ENCODE measurements around the gene MPZL2.
"Not testable (repeated sequence)": the region's sequence is repeated elsewhere in the genome, so short reads cannot be mapped to it uniquely, and the experiment has no call there.

Gene MPZL2

DNA sequence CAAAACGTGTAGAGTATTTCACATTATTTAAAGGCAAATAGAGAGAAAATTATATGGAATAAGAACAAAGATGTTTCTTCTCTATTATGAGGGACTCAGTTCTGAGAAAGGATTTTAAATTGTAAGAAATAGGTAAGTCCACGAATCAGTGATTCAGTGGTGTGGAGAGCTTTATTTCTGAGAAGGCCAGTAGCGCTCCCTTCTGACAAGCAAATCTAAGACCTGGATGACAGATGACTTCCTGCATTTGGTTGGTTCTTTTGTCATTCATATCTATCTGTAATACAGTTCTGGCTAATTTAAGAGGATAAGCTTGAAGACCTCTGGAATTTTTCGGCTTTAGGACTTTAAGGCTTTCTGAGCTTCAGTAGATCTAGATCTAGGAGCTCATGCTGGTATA is 47.4 kb upstream of the MPZL2 start:
- H2AFZ ChIP-seq (ENCODE audit: low read depth, low read length): no peak overlapping the region
- H3K36me3 ChIP-seq (ENCODE audit: insufficient read depth, low read length): peaks cover 84% of the 10 kb centered on the region
- peaks cover 96% of the 10 kb centered on the region for H3K4me1 ChIP-seq (ENCODE audit: insufficient read depth, low read length)
- H3K9me3 ChIP-seq (ENCODE audit: insufficient read depth, low read length, severe bottlenecking): no peaks in the 10 kb centered on the region
- no peaks in the 10 kb centered on the region for H3K27me3 ChIP-seq (ENCODE audit: insufficient read depth, low read length, poor library complexity)
- H3K79me2 ChIP-seq (ENCODE audit: insufficient read depth, low read length): peaks cover 77% of the 10 kb centered on the region
- no peaks in the 10 kb centered on the region for H4K20me1 ChIP-seq (ENCODE audit: insufficient read depth, low read length)
- H3K4me2 ChIP-seq (ENCODE audit: insufficient read depth, low read length): no peak overlapping the region
- TF ChIP-seq, protein P1, sequence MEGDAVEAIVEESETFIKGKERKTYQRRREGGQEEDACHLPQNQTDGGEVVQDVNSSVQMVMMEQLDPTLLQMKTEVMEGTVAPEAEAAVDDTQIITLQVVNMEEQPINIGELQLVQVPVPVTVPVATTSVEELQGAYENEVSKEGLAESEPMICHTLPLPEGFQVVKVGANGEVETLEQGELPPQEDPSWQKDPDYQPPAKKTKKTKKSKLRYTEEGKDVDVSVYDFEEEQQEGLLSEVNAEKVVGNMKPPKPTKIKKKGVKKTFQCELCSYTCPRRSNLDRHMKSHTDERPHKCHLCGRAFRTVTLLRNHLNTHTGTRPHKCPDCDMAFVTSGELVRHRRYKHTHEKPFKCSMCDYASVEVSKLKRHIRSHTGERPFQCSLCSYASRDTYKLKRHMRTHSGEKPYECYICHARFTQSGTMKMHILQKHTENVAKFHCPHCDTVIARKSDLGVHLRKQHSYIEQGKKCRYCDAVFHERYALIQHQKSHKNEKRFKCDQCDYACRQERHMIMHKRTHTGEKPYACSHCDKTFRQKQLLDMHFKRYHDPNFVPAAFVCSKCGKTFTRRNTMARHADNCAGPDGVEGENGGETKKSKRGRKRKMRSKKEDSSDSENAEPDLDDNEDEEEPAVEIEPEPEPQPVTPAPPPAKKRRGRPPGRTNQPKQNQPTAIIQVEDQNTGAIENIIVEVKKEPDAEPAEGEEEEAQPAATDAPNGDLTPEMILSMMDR (IDR thresholded peaks at IDR 0.05; ENCODE audit: borderline replicate concordance, extremely low read depth, low read length, poor library complexity, severe bottlenecking): peak; percentile 24
- no peak for TF ChIP-seq EZH2 (IDR thresholded peaks at IDR 0.05; ENCODE audit: borderline replicate concordance, low read depth, low read length, severe bottlenecking)
- H3K9ac ChIP-seq (ENCODE audit: low read depth, low read length): peak overlapping the region; percentile 22; the same call in 1 of the 2 replicates
- DNase-seq: no peak
- no peak for ATAC-seq (ENCODE audit: insufficient read depth, low read depth)
- H3K4me3 ChIP-seq (ENCODE audit: low read depth in 1 of 2, low read length in 2 of 2): no peak overlapping the region
- H3K27ac ChIP-seq (ENCODE audit: low read length): peak overlapping the region; percentile 57

DNA sequence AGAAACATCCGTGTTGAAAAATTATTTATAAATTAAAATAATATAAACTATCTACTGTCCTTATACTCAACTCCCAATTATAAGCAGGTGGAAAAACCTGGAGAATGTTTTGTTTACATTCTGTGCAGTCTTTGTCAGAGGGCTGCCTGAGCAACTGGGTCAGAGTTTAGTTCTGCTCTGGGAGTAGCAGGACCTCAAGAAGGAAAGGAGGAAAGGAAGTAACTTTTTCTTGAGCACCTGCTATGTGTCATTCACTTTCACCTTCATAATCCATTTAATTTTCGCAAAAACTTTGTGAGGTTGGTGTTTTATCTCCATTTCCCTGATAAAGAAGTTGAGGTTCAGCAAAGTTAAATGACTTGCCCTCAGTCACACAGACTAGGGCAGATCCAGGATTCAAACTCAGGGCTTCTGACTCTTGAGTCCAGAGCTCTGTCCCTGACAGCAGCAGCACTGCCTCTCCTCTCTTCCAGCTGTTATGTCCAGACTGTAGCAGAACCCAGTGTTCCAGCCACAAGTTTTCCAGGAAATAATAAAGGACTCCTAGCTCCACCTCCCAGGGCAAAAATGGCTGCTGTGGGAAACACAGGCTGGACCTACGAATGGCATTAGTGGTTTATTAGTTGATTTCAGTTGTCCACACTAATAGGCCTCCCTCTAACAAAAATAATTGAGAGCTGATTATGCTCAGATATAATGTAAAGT is 46.8 kb upstream of the MPZL2 start:
- Histone ChIP-seq H2AFZ (ENCODE audit: low read depth, low read length) (no peak overlapping the region), H3K36me3 (ENCODE audit: insufficient read depth, low read length) (peaks cover 88% of the 10 kb centered on the region), H3K9me3 (ENCODE audit: insufficient read depth, low read length, severe bottlenecking) (no peaks in the 10 kb centered on the region), H3K27ac (ENCODE audit: low read length) (peak overlapping the region; percentile 62), H3K4me3 (ENCODE audit: low read depth in 1 of 2, low read length in 2 of 2) (no peak overlapping the region), H3K9ac (ENCODE audit: low read depth, low read length) (peak overlapping the region; percentile 22; the same call in 1 of the 2 replicates), H3K4me1 (ENCODE audit: insufficient read depth, low read length) (peaks cover 96% of the 10 kb centered on the region), H3K79me2 (ENCODE audit: insufficient read depth, low read length) (peaks cover 83% of the 10 kb centered on the region), H3K4me2 (ENCODE audit: insufficient read depth, low read length) (peak overlapping the region; percentile 23; the same call in 1 of the 2 replicates), H3K27me3 (ENCODE audit: insufficient read depth, low read length, poor library complexity) (no peaks in the 10 kb centered on the region), H4K20me1 (ENCODE audit: insufficient read depth, low read length) (no peaks in the 10 kb centered on the region)
- TF ChIP-seq, protein P1 (IDR thresholded peaks at IDR 0.05; ENCODE audit: borderline replicate concordance, extremely low read depth, low read length, poor library complexity, severe bottlenecking): no peak
- no peak for TF ChIP-seq EZH2 (IDR thresholded peaks at IDR 0.05; ENCODE audit: borderline replicate concordance, low read depth, low read length, severe bottlenecking)
- ATAC-seq (ENCODE audit: insufficient read depth, low read depth): no peak
- no peak for DNase-seq

DNA sequence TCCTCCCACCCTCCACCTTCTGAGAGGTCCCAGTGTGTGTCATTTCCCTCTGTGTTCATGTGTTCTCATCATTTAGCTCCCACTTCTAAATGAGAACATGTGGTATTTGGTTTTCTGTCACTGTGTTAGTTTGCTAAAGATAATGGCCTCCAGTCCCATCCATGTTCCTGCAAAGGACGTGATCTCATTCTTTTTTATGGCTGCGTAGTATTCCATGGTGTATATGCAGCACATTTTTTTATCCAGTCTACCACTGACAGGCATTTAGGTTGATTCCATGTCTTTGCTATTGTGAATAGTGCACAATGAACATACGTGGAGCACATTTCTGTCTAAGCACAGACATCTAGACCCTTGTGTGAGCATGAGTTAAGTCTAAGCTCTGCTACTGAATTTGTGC is 46.2 kb upstream of the MPZL2 start:
- Histone ChIP-seq H3K27ac (ENCODE audit: low read length) (peak overlapping the region; percentile 26; the same call in 1 of the 2 replicates), H3K79me2 (ENCODE audit: insufficient read depth, low read length) (peaks cover 89% of the 10 kb centered on the region), H4K20me1 (ENCODE audit: insufficient read depth, low read length) (no peaks in the 10 kb centered on the region), H3K27me3 (ENCODE audit: insufficient read depth, low read length, poor library complexity) (no peaks in the 10 kb centered on the region), H3K9me3 (ENCODE audit: insufficient read depth, low read length, severe bottlenecking) (no peaks in the 10 kb centered on the region), H2AFZ (ENCODE audit: low read depth, low read length) (no peak overlapping the region), H3K4me3 (ENCODE audit: low read depth in 1 of 2, low read length in 2 of 2) (no peak overlapping the region), H3K4me1 (ENCODE audit: insufficient read depth, low read length) (peaks cover 96% of the 10 kb centered on the region), H3K36me3 (ENCODE audit: insufficient read depth, low read length) (peaks cover 90% of the 10 kb centered on the region), H3K9ac (ENCODE audit: low read depth, low read length) (no peak overlapping the region), H3K4me2 (ENCODE audit: insufficient read depth, low read length) (no peak overlapping the region)
- ATAC-seq (ENCODE audit: insufficient read depth, low read depth): no peak
- TF ChIP-seq, protein P1 (IDR thresholded peaks at IDR 0.05; ENCODE audit: borderline replicate concordance, extremely low read depth, low read length, poor library complexity, severe bottlenecking): no peak
- TF ChIP-seq EZH2 (IDR thresholded peaks at IDR 0.05; ENCODE audit: borderline replicate concordance, low read depth, low read length, severe bottlenecking): no peak
- DNase-seq: no peak

DNA sequence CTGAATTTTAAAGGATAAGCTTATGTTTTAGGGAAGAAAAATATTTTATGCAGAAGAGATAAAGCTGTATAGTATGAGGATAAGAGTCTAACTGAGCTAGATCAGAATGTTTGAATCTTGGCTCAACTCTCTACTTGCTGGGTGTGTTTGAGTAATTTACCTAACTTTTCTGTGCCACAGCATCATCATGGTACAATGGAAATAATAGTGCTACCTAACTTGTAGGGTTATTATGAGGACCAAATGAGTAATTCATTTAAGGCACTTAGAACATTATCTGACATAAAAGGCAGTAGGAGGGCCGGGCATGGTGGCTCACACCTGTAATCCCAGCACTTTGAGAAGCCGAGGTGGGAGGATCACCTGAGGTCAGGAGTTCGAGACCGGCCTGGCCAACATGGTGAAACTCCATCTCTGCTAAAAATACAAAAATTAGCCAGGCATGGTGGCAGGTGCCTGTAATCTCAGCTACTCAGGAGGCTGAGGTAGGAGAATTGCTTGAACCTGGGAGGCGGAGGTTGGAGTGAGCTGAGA is 45.0 kb upstream of the MPZL2 start:
- Histone ChIP-seq H3K4me1 (ENCODE audit: insufficient read depth, low read length) (peaks cover 90% of the 10 kb centered on the region), H3K79me2 (ENCODE audit: insufficient read depth, low read length) (peaks cover 96% of the 10 kb centered on the region), H3K4me2 (ENCODE audit: insufficient read depth, low read length) (peak overlapping the region; percentile 60; the same call in 1 of the 2 replicates), H3K27ac (ENCODE audit: low read length) (peak overlapping the region; percentile 97), H3K36me3 (ENCODE audit: insufficient read depth, low read length) (peaks cover 78% of the 10 kb centered on the region)
- ATAC-seq (ENCODE audit: insufficient read depth, low read depth); H3K9me3 ChIP-seq (ENCODE audit: insufficient read depth, low read length, severe bottlenecking); H4K20me1 ChIP-seq (ENCODE audit: insufficient read depth, low read length); H3K4me3 ChIP-seq (ENCODE audit: low read depth in 1 of 2, low read length in 2 of 2); H3K27me3 ChIP-seq (ENCODE audit: insufficient read depth, low read length, poor library complexity); DNase-seq; H3K9ac ChIP-seq (ENCODE audit: low read depth, low read length); H2AFZ ChIP-seq (ENCODE audit: low read depth, low read length): not testable (repeated sequence)

All from DND-41 (cell line).